Measurements from ENCODE around the gene OGDHL.
A peak's percentile ranks its signal among the peaks of the same experiment; 100 is the strongest.
"Not testable (repeated sequence)": the region's sequence is repeated elsewhere in the genome, so short reads cannot be mapped to it uniquely, and the experiment has no call there.

OGDHL gene

DNA sequence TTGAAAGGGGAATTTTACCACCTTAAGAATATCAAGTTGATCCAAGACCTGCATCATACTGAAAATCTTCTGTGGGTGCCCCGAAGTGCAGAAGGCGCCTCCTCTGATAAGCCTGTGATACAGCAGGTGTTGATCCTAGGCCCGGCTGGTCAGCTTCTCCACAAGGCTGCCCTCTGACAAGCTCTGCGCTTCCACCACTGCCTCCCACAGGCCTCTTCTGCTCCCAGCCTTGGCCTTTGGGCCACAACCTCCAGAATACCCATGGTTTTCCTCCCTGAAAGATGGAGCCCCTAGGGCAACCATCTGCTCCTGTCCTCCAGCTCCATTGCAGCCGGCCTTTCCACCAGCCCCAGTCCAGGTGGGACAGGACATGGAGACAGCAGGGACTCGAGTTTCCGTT, 5.6 kb upstream of the OGDHL start:
- H3K4me3 Mint-ChIP-seq = no peak overlapping the region
- H3K27ac Mint-ChIP-seq = no peak overlapping the region
- peaks cover 37% of the 10 kb centered on the region for H3K27me3 Mint-ChIP-seq
- DNase-seq (no peak), ATAC-seq (no peak)
- H3K36me3 Mint-ChIP-seq (ENCODE audit: low read depth) = no peaks in the 10 kb centered on the region
- H3K9me3 Mint-ChIP-seq = no peaks in the 10 kb centered on the region
- peaks cover 3% of the 10 kb centered on the region for H3K4me1 Mint-ChIP-seq

DNA sequence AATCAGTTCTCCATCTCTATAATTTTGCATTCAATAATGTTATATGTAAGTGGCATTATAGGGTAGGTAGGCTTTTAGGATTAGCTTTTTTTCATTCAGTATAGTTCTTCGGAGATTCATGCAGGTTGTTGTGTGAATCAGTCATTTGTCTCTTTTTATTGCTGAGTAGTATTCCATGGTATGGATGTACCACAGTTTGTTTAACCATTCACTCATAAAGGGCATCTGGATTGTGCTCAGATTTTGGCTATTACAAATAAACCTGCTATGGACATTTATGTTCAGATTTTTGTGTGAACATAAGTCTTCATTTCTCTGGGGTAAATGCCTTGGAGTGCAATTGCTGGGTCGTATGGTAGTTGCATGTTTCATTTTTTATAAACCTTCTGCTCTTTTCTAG, 4.4 kb upstream of the OGDHL start:
- no peak overlapping the region for H3K4me3 Mint-ChIP-seq
- H3K27me3 Mint-ChIP-seq = peaks cover 42% of the 10 kb centered on the region
- DNase-seq = no peak
- no peak for ATAC-seq
- H3K4me1 Mint-ChIP-seq = peaks cover 3% of the 10 kb centered on the region
- no peaks in the 10 kb centered on the region for H3K9me3 Mint-ChIP-seq
- no peak overlapping the region for H3K27ac Mint-ChIP-seq
- no peaks in the 10 kb centered on the region for H3K36me3 Mint-ChIP-seq (ENCODE audit: low read depth)

DNA sequence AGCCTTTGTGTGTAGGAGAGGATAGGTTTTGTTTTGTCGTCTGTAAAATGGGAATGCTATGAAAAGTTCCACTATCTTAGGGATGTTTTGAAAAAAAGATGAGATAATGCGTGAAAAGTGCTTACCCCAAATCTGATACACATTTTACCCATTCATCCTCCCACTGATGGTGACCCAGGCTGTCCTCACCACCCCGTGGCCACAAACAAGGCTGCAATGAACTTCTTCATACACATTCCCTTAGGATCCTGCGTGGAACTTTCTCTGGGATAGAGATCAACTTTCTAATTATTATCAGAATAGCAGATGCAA, 399 bp upstream of the OGDHL start:
- ATAC-seq (no peak), DNase-seq (no peak)
- Mint-ChIP-seq H3K27ac (no peak overlapping the region), H3K27me3 (peaks cover 43% of the 10 kb centered on the region), H3K4me1 (no peaks in the 10 kb centered on the region), H3K4me3 (peak overlapping the region; percentile 45), H3K9me3 (no peaks in the 10 kb centered on the region), H3K36me3 (ENCODE audit: low read depth) (no peaks in the 10 kb centered on the region)

DNA sequence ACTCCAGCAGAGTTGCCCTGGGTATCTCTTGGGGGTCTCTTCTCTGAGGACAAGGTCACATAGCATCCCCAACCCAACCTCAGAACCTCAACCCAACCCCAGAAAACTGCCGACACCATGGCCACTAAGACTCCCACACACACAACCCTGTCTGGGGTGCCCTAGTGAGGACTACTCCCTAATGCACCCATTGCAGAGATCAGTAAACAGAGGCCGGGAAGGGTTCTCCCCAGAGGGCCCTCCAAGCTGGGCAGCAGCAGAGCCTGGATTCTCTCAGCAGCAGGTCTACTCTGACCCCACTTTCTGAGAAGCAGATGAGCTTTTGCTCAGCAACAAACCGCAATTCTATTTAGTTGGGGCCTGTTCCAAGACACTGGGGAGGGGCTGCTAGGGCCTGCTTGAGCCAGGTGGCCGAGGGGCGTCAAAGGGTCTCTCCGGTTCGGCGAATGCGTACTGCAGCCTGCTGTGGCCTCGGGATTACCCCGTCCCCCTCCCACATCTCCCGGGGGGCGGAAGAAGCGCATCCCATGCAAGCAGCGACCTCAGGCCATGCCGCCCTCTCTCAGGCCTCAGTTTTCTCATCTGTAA, 828 bp downstream of the OGDHL start:
- H3K27me3 Mint-ChIP-seq = peaks cover 34% of the 10 kb centered on the region
- DNase-seq (no peak), ATAC-seq (no peak)
- H3K9me3 Mint-ChIP-seq = no peaks in the 10 kb centered on the region
- H3K4me1 Mint-ChIP-seq = no peaks in the 10 kb centered on the region
- no peaks in the 10 kb centered on the region for H3K36me3 Mint-ChIP-seq (ENCODE audit: low read depth)
- H3K4me3 Mint-ChIP-seq = peak overlapping the region; percentile 11
- no peak overlapping the region for H3K27ac Mint-ChIP-seq

DNA sequence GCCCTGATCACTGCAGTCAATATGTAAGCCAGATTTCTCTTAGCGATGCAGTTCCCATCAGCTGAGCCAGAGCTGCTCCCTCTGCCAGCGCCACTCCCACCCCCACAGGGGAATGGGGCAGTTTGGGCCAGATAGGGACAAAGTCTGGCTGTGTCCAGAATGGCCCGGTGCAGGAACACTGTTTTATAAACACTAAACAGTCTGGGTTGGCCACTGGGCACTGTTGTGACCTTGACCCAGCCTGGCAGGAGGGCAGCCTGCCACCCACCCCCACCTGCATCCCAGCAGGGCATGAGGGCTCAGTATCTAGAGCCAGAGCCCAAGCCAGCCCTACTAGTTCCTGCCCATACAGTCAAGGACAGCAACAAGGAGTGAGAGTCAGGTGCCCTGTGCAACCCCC, 1.3 kb downstream of the OGDHL start:
- no peak overlapping the region for H3K27ac Mint-ChIP-seq
- H3K27me3 Mint-ChIP-seq = peaks cover 34% of the 10 kb centered on the region
- no peaks in the 10 kb centered on the region for H3K4me1 Mint-ChIP-seq

DNA sequence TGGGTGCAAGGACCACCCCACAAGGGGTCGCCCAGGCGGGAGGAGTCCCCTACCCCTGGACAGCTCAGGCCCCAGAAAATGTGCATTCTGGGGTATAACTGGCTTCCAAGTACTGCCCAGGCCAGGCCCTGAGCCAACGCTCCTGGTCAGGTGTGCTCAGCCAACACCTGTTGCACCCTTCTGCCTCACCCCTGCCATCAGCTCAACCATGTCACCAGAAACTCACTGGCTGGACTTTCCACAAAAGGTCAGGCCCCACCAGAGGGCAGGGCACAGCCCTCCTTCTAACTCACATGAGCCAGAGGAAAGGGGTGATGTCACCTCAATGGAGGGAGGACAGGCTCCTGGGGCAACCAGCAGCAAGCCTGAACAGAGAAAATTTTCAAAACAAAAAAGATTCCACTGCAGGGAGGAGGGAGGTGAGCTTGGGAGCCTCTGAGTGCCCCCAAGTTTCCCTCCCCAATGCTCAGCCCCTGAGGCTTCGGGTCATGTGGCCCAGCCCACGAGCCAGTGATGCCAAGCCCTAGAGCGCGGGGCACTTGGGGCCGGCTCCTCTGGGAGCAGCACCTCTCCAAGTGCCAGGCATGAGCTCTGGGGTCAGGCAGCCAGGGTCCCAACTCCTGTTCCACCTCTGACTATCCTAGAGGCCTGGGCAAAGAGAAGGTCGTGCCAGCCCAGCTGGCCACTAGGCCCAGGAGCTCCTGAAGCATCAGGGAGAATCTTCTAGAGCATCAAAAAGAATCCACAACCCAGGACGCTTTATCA, 2.2 kb downstream of the OGDHL start:
- Mint-ChIP-seq H3K27me3 (peaks cover 34% of the 10 kb centered on the region), H3K4me3 (no peak overlapping the region), H3K4me1 (no peaks in the 10 kb centered on the region), H3K9me3 (no peaks in the 10 kb centered on the region), H3K36me3 (ENCODE audit: low read depth) (no peaks in the 10 kb centered on the region), H3K27ac (no peak overlapping the region)
- ATAC-seq (no peak), DNase-seq (no peak)

More for the DNA sequence above, 1.3 kb downstream of the OGDHL start:
- ATAC-seq (no peak), DNase-seq (no peak)
- no peaks in the 10 kb centered on the region for H3K36me3 Mint-ChIP-seq (ENCODE audit: low read depth)
- no peaks in the 10 kb centered on the region for H3K9me3 Mint-ChIP-seq
- H3K4me3 Mint-ChIP-seq = peak overlapping the region; percentile 11

DNA sequence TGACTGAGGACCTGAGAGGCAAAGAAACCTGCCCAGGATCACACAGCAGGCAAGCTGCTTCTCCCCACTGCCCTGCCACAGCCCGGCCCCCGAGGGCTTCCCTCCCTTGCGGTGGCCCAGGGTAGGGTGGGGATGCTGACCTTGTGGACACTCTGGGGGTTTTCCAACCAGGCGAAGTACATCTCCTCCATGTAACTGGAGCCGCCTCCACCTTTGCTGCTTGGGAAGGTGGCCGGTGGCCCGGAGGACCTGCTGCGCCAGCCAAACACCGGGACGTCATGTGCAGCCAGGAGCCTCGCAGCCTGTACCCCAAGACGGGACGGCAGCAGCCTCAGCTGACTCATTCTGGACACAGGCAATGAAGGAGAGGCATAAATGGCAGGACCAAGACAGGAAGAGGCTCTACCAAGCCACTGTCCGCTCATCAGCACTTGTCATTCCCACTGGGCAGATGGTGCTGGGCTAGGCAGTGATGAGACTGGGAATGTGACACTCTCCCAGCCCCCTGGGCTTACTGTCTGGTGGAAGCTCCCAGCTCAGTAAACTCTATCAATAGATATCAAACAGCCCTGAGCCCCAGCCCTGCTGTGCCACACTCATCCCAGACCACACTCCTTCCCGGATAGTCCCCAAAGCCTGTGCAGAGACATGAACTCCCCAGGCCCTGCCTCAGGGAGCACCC, 3.7 kb downstream of the OGDHL start:
- H3K4me1 Mint-ChIP-seq = no peaks in the 10 kb centered on the region
- H3K27me3 Mint-ChIP-seq = peaks cover 27% of the 10 kb centered on the region
- DNase-seq (no peak), ATAC-seq (no peak)
- H3K36me3 Mint-ChIP-seq (ENCODE audit: low read depth) = no peaks in the 10 kb centered on the region
- no peaks in the 10 kb centered on the region for H3K9me3 Mint-ChIP-seq
- H3K4me3 Mint-ChIP-seq = no peak overlapping the region
- H3K27ac Mint-ChIP-seq = no peak overlapping the region

DNA sequence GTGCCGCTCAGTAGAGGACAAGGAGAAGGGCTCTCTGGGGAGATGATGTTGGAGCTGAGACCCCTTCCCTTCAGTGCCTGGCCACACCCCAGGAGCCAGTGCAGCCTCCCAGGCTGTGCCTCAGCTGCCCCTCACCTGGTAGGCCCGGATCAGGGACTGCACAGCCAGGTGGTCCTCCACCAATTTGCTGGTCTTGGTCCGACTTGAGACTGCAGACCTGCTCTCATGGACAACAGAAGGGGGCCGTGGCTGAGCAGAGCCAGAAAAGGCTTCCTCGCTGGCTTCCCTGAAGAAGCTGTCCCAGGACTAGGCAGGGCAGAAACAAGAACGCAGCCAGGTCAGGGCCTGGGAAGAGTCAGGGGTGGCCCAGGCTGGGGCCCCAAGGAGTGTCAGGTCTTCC, 5.5 kb downstream of the OGDHL start:
- peaks cover 19% of the 10 kb centered on the region for H3K27me3 Mint-ChIP-seq
- H3K4me3 Mint-ChIP-seq = no peak overlapping the region
- H3K27ac Mint-ChIP-seq = no peak overlapping the region
- no peak for ATAC-seq
- H3K4me1 Mint-ChIP-seq = no peaks in the 10 kb centered on the region
- H3K9me3 Mint-ChIP-seq = no peaks in the 10 kb centered on the region
- H3K36me3 Mint-ChIP-seq (ENCODE audit: low read depth) = no peaks in the 10 kb centered on the region
- DNase-seq = no peak

DNA sequence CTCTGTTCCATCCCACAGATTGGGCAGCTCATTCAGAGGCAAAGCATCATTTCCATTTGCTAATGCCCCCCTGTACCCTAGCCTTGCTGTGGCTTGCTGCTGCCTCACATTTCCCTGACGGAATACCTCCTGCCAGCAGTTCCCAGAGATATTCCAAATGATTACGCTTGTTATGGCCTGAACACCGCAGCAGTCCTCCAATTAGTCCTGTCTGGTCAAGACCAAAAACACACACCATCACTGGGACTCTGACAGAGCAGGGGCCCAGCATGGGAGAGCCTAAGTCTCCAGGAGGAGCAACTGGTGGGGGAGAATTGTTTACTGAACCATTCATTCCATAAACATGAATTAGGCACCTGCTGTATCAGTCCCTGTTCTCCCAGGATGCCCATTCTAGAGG, 6.1 kb downstream of the OGDHL start:
- Mint-ChIP-seq H3K27ac (no peak overlapping the region), H3K27me3 (peaks cover 17% of the 10 kb centered on the region), H3K9me3 (no peaks in the 10 kb centered on the region), H3K4me3 (no peak overlapping the region), H3K36me3 (ENCODE audit: low read depth) (no peaks in the 10 kb centered on the region), H3K4me1 (no peaks in the 10 kb centered on the region)
- ATAC-seq (no peak), DNase-seq (no peak)

DNA sequence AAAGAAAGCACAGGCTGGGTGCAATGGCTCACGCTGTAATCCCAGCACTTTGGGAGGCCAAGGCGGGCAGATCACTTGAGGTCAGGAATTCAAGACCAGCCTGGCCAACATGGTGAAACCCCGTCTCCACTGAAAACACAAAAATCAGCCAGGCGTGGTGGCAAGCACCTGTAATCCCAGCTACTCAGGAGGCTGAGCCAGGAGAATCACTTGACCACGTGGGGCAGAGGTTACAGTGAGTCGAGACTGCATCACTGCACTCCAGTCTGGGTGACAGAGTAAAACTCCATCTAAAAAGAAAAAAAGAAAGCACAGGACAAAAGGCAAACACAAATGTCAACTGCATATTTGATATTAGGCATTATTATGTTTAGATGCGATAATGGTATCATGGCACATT, 7.2 kb downstream of the OGDHL start:
- not testable (repeated sequence) for H3K36me3 Mint-ChIP-seq (ENCODE audit: low read depth); DNase-seq; H3K9me3 Mint-ChIP-seq; H3K27ac Mint-ChIP-seq; H3K4me1 Mint-ChIP-seq; ATAC-seq; H3K4me3 Mint-ChIP-seq
- peaks cover 12% of the 10 kb centered on the region for H3K27me3 Mint-ChIP-seq

DNA sequence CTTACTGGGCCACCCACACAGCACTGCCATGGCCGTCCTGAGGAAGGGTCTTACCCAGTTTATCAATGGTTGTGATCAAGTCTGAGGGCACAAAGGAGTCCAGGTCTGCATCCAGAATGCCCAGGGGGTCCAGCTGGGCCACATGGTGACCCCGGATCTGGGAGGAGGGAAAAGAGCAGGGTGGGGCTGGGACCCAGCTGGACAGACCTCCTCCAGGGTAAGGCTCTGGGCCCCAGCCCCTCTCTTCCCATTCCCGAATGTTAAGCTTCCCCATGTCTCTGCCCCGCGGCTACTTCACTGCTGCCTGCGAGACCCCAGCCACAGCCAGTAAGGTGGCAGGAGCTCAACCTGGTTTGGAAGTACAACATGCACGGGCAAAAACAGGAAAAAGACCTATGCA, 9.5 kb downstream of the OGDHL start:
- DNase-seq = no peak
- no peaks in the 10 kb centered on the region for H3K9me3 Mint-ChIP-seq
- H3K27ac Mint-ChIP-seq = no peak overlapping the region
- H3K27me3 Mint-ChIP-seq = no peaks in the 10 kb centered on the region
- H3K4me3 Mint-ChIP-seq = no peak overlapping the region
- no peaks in the 10 kb centered on the region for H3K36me3 Mint-ChIP-seq (ENCODE audit: low read depth)
- ATAC-seq = no peak
- no peaks in the 10 kb centered on the region for H3K4me1 Mint-ChIP-seq

DNA sequence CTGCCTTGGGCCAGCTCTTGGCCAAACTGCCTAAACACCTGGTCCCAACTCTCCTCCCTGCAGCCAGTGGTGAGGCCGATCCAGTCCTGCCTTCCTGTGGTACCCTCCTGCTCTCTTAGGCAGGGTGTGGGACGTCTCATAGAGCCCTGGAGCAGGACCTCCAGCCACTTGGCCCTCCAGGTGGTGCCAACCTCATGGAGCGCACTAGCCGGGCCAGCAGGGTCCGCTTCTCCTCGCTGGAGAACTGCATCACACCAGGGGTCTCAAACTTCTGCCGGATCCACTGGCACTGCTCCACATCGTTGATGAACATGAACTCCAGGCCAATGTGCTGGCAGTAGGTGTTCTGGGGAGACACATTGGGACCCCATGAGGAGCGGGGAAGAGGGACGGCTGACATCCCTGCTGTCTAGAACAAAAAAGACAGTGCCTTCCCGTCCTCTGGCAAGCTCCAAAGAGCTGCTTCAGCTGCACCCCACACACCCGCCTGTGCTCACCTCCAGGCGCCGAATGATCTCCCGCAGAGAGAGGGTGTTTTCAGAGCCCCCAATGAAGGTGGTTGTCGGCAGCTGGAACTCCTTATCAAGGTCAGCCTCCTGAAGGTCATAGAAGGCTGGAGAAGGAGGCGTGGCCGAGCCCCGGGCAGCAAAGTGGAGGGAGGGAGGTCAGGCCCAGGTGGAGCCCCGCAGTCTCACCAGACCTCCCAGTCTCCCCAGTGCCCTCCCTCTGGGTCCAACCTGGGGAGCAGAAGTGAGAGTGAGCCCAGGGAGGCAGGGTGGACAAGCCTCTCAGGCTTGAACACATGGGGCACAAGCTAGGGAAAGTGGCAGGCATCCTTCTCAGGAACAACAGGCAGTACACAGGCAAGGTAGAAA, 10.2 kb downstream of the OGDHL start:
- Mint-ChIP-seq H3K9me3 (no peaks in the 10 kb centered on the region), H3K27me3 (no peaks in the 10 kb centered on the region), H3K36me3 (ENCODE audit: low read depth) (no peaks in the 10 kb centered on the region), H3K4me1 (no peaks in the 10 kb centered on the region), H3K4me3 (no peak overlapping the region), H3K27ac (no peak overlapping the region)
- no peak for DNase-seq
- ATAC-seq = no peak

DNA sequence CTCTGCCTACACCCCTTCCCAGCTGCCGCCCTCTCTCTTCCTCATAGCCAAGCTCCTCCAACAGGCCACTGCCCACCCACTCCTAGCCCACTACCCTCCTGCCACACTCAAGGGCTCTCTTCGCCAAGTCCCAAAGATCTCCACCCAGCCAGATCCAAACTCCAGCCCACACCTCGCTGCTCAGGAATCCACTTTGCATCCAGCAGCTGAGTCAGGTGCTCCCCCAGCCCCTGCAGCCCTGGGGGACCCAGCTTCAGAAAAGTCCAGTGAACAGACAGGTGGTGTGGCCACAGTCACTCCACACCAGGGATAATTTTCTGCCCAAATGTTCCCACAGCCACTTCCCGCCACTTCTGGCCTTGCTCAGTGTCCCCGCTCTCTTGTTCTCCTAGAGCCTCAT, 10.9 kb downstream of the OGDHL start:
- Mint-ChIP-seq H3K27me3 (no peaks in the 10 kb centered on the region), H3K9me3 (no peaks in the 10 kb centered on the region), H3K4me1 (no peaks in the 10 kb centered on the region), H3K27ac (no peak overlapping the region), H3K4me3 (no peak overlapping the region), H3K36me3 (ENCODE audit: low read depth) (no peaks in the 10 kb centered on the region)
- DNase-seq (no peak), ATAC-seq (no peak)

DNA sequence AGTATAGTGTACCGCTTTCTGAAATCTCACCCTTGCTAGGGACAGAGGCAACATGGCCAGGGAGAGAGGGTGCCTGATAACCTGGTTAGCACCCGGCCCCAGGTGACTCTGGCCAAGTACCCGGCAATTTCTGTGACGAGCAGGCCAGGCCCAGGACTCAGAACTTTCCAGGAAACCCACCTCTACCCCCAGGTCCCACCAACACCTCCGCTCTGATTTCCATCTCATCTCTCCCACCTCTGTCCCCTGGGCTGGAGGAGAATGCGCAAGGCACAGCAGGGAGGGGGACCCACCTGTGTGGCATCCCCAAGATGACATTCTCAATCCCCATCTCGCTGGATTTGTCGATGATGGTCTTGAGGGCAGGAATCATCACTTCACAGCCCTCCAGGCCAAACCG, 11.6 kb downstream of the OGDHL start:
- Mint-ChIP-seq H3K36me3 (ENCODE audit: low read depth) (no peaks in the 10 kb centered on the region), H3K27ac (no peak overlapping the region), H3K4me3 (no peak overlapping the region), H3K9me3 (no peaks in the 10 kb centered on the region), H3K4me1 (no peaks in the 10 kb centered on the region), H3K27me3 (no peaks in the 10 kb centered on the region)
- ATAC-seq (no peak), DNase-seq (no peak)
